Activated CD4-positive, alpha-beta T cell treated with anti-CD3 and anti-CD28 coated beads for 1 hour (primary cell): Measurements from ENCODE around the gene DHDH.

Source experiments
- DNase-seq: peaks from one replicate; pipeline ENCODE4 v3.0.0-alpha.2; 2020

The DHDH gene

GRCh38 chr19:48993175-48994034 lies 59.9 kb downstream of the DHDH start, which contains the start of the genes GYS1 and RUVBL2:
GYS1 (minus strand) TSS chr19:48993309; CDS start chr19:48993112, 197 bp downstream.
RUVBL2 (plus strand) TSS chr19:48993887; CDS start chr19:48993912, 25 bp downstream.
- peak; percentile 99 for DNase-seq

- no peak for DNase-seq
Measured at GRCh38 chr19:48994035-48994386, 60.5 kb downstream of the DHDH start.
